HFFc6 (cell line): ENCODE results near the gene TSPAN9. TPM values are rescaled to one million over a fixed set of nuclear protein-coding genes. Genes with fewer than 3 reads are reported as not detected.

Experiments
- DNase-seq: peaks from one replicate; pipeline ENCODE4 v3.0.0-alpha.2; 2018
- H3K27ac Mint-ChIP-seq: 2 replicates; pipeline ENCODE4 v1.8.0; 2020; ENCODE audit warnings: mild to moderate bottlenecking, mixed read lengths
- H3K27me3 Mint-ChIP-seq: 2 replicates; pipeline ENCODE4 v1.8.0; 2021; ENCODE audit warnings: mild to moderate bottlenecking, moderate library complexity, mixed read lengths; ENCODE audit not compliant: insufficient read depth
- H3K36me3 Mint-ChIP-seq: 2 replicates; pipeline ENCODE4 v1.8.0; 2021; ENCODE audit warnings: low read depth, mixed read lengths
- H3K4me1 Mint-ChIP-seq: 2 replicates; pipeline ENCODE4 v1.8.0; 2020; ENCODE audit warnings: low read depth, mixed read lengths
- H3K4me3 Mint-ChIP-seq: 2 replicates; pipeline ENCODE4 v1.8.0; 2020; ENCODE audit warnings: mild to moderate bottlenecking, moderate library complexity, mixed read lengths
- H3K9me3 Mint-ChIP-seq: 2 replicates; pipeline ENCODE4 v1.8.0; 2020; ENCODE audit warnings: mild to moderate bottlenecking, mixed read lengths
- total RNA-seq, 6 experiments: library from RNA; stranded (reverse); fragmentation: NEBNext Ultra II Directional; extraction: Animal tissue kit (Norgen Biotek cat#: 25700); gene quantifications; 2 replicates in 1 of 6; 3 replicates in 5 of 6; pipeline ENCODE4 v1.2.3, GENCODE V29; 2021
- TF ChIP-seq, protein P1 (sequence below): fragments of 200-600 bp; sonication (generic); IDR thresholded peaks from 2 replicates; pipeline ENCODE4 v1.5.0; 2021; ENCODE audit warnings: antibody characterized with exemption, mild to moderate bottlenecking

The TSPAN9 gene
- total RNA-seq, 6 experiments from 2014 or later, result 18.1 to 35.8 (median 22.7) TPM

DNA sequence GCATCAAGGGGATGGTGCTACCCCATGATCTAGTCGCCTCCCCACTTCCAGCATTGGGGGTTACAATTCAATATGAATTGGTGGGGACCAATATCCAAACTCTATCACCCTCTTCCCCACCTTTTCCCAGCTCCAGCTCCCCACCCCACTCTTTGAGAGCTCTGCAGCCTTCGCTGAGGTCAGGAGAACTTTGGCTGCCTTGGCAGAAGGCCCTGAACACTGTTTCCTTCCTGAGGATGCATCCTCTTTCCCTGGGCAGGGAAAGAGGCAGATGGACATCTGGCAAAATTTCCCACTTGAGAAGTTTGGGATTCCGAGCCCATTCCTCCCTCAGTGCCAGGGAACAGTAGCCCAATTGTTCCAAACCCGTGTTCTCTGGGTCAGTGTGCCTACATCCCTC, 169.1 kb downstream of the TSPAN9 start:
- TF ChIP-seq, protein P1, sequence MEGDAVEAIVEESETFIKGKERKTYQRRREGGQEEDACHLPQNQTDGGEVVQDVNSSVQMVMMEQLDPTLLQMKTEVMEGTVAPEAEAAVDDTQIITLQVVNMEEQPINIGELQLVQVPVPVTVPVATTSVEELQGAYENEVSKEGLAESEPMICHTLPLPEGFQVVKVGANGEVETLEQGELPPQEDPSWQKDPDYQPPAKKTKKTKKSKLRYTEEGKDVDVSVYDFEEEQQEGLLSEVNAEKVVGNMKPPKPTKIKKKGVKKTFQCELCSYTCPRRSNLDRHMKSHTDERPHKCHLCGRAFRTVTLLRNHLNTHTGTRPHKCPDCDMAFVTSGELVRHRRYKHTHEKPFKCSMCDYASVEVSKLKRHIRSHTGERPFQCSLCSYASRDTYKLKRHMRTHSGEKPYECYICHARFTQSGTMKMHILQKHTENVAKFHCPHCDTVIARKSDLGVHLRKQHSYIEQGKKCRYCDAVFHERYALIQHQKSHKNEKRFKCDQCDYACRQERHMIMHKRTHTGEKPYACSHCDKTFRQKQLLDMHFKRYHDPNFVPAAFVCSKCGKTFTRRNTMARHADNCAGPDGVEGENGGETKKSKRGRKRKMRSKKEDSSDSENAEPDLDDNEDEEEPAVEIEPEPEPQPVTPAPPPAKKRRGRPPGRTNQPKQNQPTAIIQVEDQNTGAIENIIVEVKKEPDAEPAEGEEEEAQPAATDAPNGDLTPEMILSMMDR, result no peak
- no peak overlapping the region for H3K4me3 Mint-ChIP-seq
- peaks cover 7% of the 10 kb centered on the region; the same call in 1 of the 2 replicates for H3K36me3 Mint-ChIP-seq
- H3K27me3 Mint-ChIP-seq, result peaks cover 4% of the 10 kb centered on the region; the same call in 1 of the 2 replicates
- H3K4me1 Mint-ChIP-seq, result peaks cover 8% of the 10 kb centered on the region
- H3K27ac Mint-ChIP-seq, result no peak overlapping the region
- H3K9me3 Mint-ChIP-seq, result no peaks in the 10 kb centered on the region
- DNase-seq, result no peak

DNA sequence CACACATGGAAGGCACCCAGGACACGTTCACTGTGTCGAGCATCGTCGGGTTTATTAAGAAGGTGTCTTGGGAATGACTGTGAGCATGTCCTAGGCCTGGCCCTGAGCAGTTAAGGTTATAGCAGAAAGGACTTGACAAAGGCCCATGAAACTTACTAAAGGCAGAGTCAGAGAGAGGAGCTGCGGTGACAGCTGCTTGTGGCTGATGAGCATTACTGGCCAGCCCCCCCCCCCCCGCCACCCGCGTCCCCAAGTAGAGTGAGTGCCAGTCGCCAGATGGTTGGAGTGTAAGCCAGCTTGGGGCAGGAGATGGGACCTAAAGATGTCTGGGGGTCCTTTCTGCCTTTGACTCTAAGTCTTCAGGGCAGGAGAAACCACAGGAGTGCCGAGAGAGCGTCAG, 169.9 kb downstream of the TSPAN9 start:
- no peaks in the 10 kb centered on the region for H3K9me3 Mint-ChIP-seq
- H3K36me3 Mint-ChIP-seq, result peaks cover 7% of the 10 kb centered on the region; the same call in 1 of the 2 replicates
- no peak overlapping the region for H3K4me3 Mint-ChIP-seq
- H3K27ac Mint-ChIP-seq, result no peak overlapping the region
- H3K4me1 Mint-ChIP-seq, result peaks cover 8% of the 10 kb centered on the region
- DNase-seq, result no peak
- TF ChIP-seq, protein P1, result no peak
- H3K27me3 Mint-ChIP-seq, result peaks cover 5% of the 10 kb centered on the region; the same call in 1 of the 2 replicates

DNA sequence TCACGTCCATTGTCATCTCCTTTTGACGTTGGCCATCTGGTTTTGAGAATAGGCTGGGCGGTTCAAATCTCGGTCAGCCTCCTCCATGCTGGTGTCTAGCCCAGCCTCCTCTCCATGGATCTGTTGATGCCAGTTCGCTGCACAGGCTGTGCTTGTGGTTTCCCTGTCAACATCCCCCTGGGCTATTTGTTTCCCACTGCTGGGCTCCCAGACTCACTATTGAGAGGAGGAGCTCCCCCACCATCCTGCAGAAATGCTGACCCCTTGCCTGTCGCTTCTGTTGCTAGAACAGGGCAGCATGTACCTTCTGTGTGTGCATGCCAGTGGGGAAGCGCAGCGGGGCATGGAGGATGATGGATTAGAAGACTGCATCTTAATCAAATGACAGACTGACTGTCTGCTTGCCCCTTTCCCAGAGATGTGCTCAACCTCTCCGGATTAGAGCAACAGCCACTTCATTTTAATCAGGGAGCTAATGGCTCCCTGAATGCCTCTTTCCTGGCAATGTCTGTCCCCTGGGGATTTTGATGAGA, 170.5 kb downstream of the TSPAN9 start:
- Mint-ChIP-seq H3K4me1 (peaks cover 8% of the 10 kb centered on the region), H3K4me3 (no peak overlapping the region), H3K27me3 (peaks cover 5% of the 10 kb centered on the region; the same call in 1 of the 2 replicates), H3K27ac (no peak overlapping the region), H3K36me3 (peaks cover 7% of the 10 kb centered on the region; the same call in 1 of the 2 replicates), H3K9me3 (no peaks in the 10 kb centered on the region)
- TF ChIP-seq, protein P1, result no peak
- no peak for DNase-seq

DNA sequence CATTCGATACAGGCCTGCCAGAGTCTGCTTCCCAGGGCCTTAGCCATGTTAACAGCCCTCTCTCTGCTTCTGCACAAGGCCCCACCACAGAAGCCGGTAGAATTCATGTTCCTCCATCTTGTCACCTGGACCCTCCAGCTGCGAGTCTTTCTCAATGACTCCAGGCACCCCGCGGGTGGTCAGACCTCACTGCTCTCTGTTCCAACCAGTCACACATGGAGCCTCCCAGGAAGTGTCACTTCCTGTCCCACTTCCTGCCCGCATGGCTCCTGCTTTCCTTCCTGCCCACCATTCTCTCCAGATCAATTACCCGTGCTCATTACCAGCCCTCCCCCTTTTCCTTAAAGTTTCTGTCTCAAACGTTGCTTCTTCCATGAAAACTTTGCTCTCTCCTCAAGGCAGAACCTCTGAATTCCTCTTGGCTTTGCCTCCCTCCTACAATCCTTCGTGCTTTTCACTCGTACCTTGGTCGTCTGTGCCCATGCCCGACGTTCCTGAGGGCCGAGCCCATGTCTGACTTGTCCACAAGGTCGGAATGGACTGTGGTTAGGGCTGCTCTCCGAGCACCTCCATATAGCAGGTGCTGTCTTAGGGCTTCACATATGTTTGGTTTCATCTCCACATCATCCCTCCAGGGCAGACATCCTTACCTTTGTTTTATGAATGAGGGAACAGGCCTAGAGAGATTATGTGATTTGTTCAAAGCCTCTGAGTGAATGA, 172.1 kb downstream of the TSPAN9 start:
- peaks cover 5% of the 10 kb centered on the region; the same call in 1 of the 2 replicates for H3K27me3 Mint-ChIP-seq
- H3K27ac Mint-ChIP-seq, result no peak overlapping the region
- DNase-seq, result no peak
- H3K9me3 Mint-ChIP-seq, result no peaks in the 10 kb centered on the region
- TF ChIP-seq, protein P1, result no peak
- peaks cover 8% of the 10 kb centered on the region for H3K4me1 Mint-ChIP-seq
- H3K4me3 Mint-ChIP-seq, result no peak overlapping the region
- H3K36me3 Mint-ChIP-seq, result peaks cover 7% of the 10 kb centered on the region; the same call in 1 of the 2 replicates

DNA sequence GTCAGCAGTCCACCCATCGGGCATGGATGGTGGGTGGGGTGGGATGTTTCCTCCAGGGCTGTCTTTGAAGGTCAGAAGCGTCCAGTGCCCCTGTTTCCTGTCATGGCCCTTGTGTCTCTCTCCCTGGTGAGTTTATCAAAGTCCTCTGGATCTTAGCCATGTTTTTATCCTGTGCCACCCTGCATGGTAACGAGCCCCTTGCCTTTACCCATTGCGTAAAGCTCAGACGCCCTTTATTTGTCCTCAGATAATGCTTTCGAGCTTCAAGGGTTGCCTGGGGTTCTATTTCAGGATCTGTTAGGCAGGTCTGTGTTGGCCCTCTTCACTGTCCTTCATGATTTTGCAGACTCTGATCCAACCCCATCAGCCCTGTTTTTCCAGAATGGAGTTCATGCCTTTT, 172.9 kb downstream of the TSPAN9 start:
- Mint-ChIP-seq H3K4me1 (peaks cover 8% of the 10 kb centered on the region), H3K4me3 (no peak overlapping the region), H3K36me3 (peaks cover 7% of the 10 kb centered on the region; the same call in 1 of the 2 replicates)

More for the DNA sequence above, 172.9 kb downstream of the TSPAN9 start:
- Mint-ChIP-seq H3K27ac (no peak overlapping the region), H3K27me3 (peaks cover 3% of the 10 kb centered on the region; the same call in 1 of the 2 replicates), H3K9me3 (no peaks in the 10 kb centered on the region)
- TF ChIP-seq, protein P1, result no peak
- DNase-seq, result no peak
